GM18498 (cell line): ENCODE results near the gene PLIN3.
"Not testable (repeated sequence)": the region's sequence is repeated elsewhere in the genome, so short reads cannot be mapped to it uniquely, and the experiment has no call there.

ENCODE experiments used
- ATAC-seq: cut with Tn5 transposase; IDR thresholded peaks from one replicate; pipeline ENCODE4 v1.9.1; 2021; ENCODE audit warnings: mild to moderate bottlenecking, moderate library complexity; ENCODE audit not compliant: unreplicated experiment

PLIN3 gene

DNA sequence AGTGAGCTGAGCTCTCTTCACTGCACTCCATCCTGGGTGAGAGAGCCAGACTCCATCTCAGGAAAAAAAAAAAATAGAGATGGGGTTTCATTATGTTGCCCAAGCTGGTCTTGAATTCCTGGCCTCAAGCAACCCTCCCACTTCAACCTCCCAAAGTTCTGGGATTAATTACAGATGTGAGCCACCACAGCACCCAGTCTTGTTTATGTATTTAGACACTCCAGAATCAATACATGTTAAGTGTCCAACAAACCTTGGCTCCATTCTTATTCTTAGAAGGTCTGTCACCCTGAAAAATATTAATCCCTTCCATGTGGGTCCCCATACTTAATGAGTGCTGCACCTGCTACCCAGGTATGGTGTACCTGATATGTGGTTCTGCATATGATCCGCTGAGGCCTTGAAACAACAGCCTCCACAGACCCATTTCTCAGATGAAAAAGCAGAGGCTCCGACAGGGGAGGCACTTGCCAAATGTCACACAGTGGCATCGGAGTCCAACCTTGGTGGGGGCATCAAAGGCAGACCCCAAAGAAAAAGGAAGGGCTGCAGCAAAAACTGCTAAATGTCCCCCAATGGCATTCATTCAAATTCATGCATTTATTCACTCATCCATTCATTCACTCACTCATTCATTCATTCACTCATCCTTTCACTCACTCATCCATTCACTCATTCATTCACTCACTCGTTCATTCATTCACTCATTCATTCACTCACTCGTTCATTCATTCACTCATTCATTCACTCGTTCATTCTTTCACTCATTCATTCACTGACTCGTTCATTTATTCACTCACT lies 52.6 kb downstream of the PLIN3 start:
- no peak for ATAC-seq

- ATAC-seq = no peak
These were observed 55.9 kb downstream of the PLIN3 start for GRCh38 chr19:4811328-4812131.

DNA sequence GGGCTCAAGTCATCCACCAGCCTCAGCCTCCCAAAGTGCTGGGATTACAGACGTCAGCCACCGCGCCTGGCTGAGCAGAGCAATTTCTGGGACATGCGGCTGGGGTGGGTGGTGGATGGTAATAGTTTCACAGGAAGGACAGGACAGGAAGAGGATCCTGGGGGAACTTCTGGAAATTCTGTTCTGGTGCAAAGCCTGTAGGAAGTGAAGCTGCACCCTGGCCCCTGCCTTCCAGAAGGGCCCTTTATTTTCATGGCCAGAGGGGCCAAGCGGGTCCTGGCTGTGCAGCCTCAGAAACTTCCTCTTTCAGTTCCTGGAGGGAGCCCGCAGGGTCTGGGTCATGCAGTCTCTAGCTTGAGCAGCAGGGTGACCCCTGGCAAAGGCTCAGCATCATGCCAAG lies 60.3 kb downstream of the PLIN3 start:
- ATAC-seq = no peak

DNA sequence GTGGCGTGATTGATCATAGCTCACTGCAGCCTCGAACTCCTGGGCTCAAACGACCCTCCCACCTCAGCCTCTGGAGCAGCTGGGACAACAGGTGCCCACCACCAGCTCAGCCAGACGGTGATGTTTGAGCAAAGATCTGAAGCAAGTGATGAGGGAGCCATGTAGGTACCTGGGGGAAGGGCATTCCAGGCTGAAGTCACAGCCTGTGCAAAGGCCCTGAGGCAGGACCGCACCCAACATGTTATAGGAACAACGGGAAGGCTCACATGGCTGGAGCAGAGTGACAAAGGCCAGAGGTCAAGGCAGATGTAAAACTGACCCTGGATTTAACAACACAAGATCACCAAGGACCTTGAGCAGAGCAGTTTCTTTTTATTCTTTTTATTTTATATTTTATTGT lies 61.1 kb downstream of the PLIN3 start:
- no peak for ATAC-seq

- not testable (repeated sequence) for ATAC-seq
These were observed 62.3 kb downstream of the PLIN3 start for GRCh38 chr19:4805140-4805539.

DNA sequence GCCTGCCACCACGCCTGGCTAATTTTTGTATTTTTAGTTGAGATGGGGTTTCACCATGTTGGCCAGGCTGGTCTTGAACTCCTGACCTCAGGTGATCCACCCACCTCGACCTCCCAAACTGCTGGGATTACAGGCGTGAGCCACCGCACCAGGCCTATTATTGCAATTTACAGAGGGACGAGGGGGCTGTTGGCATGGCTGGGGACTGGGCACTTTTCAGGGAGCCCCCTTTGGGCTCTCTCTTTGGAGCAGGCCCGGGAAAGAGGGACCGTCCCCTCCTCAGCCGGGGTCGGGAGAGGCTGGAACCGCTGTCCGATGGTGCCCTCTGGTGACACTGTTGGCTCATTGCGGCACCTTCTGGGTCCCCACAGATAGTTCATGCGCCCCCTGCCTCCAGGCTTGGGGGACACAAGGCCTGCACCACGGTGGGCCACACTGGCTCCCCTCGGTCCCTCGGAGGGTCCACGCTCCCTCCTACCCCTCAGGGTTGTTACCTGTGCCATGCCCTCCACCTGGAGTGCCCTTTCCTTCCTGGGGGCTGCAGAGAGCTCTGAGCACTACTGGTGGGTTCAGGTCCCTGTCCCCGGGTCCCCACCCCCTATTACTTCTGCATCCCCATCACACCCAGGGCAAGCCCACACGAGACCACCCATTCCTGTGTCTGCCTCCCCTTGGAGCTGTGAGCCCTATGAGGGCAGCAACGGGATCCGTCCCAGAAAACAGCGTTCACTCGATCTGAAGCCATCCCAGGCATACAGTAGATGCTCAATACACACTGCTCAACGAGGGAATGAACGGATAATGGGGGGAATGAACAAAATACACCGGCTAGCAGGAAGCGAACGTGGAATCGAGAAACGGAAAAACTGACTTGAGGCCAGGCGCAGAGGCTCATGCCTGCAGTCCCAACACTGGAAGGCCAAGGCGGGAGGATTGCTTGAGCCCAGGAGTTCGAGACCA lies 63.5 kb downstream of the PLIN3 start:
- no peak for ATAC-seq

DNA sequence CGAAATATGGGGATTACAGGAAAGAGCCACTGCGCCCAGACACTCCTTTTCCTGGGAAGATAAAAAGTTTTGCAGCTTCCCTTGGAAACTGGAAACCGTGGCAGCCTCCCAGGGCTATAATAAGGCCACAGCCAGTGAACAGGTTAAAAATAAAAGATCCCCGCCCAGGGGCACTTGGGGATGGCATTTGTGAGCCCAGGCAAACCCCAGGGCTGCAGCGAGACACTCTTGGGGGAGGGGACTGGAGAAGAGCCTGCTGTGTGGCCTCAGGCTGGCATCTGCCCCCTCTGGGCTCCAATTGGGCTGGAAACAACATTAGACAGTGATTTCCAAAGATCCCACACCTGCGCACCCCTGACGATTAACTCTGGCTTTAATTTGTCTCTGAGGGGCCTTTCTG lies 64.8 kb downstream of the PLIN3 start:
- ATAC-seq = no peak

GRCh38 chr19:4801085-4801619 lies 66.3 kb downstream of the PLIN3 start:
- no peak for ATAC-seq

DNA sequence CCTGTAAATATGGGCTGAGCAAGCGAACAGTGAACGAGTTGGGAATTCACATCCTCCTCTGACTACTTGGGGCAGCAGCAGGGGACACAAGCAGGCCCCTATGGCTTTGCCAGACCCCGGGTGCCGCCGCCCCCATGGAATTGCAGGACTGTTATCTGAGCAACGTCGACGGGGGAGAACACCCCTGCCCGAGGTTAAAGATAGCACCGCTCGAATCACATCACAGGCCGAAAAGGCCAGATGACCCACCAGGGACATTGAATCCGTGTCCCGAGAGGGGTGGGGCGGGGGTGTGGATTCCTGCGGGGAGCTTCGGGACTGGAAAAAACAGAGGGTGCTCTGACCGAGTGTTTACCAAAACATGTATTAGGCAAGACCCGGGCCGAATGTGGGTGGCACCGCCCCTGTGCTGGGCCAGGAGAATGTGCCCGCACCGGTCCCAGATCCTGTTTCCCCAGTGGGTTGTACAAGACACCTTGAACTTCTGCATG lies 66.8 kb downstream of the PLIN3 start:
- ATAC-seq = no peak

- ATAC-seq = no peak
These were observed 72.1 kb downstream of the PLIN3 start for GRCh38 chr19:4795400-4795799.

DNA sequence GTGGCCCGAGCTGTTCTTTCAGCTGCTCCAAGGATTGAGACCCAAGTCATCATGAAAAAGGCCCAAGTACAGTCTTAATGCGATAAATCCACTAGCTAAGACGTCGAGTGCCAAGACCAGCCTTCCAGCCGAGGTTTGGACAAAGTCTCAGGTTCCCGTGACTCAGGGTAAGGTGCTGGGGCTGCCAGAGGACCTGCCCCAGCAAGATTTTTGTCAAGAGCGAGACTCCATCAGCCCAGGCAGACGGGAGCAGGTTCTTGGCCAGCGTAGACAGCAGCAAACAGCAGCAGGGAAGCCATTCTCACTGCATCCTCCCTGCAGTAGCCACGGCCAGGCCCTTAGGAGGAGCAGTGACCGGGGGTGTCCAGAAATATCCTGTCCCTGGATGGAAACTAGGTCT lies 72.5 kb downstream of the PLIN3 start:
- ATAC-seq = no peak

- not testable (repeated sequence) for ATAC-seq
These were observed 74.2 kb downstream of the PLIN3 start for GRCh38 chr19:4793278-4793677.

GRCh38 chr19:4792866-4793195 lies 74.6 kb downstream of the PLIN3 start:
- ATAC-seq = not testable (repeated sequence)

- ATAC-seq = not testable (repeated sequence)
These were observed 75.2 kb downstream of the PLIN3 start for GRCh38 chr19:4792019-4792865.

DNA sequence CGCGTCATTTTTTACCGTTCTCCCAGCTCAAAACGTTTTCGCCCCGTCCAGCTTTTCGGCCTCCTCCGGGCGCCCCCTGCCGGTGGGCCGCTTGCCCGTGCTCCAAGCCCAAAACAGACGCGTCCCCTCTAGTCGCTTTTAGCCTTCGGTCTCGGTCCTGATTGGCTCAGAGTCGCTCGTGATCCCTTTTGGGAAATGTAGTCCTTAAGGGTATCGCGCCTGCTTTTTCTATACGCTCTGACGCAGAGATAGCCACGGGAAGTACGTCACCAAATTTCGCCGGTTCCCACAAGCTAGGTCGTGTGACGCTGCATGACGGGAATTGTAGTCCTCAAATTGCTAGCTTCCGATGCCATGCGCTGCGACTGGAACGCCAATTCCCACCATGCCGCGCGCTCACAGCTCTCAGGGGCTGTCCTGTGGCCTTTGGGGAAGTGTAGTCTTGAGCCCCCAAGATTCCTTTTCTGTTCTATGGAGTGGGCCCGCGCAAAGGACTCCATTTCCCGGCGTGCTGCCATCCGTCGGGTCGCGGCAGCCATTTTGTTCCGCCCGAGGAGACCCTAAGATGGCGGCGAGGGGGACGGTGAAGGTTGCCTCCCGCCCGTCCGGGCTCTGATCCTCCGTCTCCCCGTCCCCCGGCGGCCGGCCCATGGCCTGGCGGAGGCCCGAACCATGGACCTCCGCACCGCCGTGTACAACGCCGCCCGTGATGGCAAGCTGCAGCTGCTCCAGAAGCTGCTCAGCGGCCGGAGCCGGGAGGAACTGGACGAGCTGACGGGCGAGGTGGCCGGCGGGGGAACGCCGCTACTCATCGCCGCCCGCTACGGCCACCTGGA lies 76.1 kb downstream of the PLIN3 start, which contains the start of gene FEM1A:
TSS of gene FEM1A (plus strand) at position 552 of the 836 bp plus-strand sequence. CDS start at position 673, 121 bp downstream.
- ATAC-seq = peak; percentile 95
